Measurements from ENCODE around the gene ANAPC7.
"Not testable (repeated sequence)": the region's sequence is repeated elsewhere in the genome, so short reads cannot be mapped to it uniquely, and the experiment has no call there.

The ANAPC7 gene

DNA sequence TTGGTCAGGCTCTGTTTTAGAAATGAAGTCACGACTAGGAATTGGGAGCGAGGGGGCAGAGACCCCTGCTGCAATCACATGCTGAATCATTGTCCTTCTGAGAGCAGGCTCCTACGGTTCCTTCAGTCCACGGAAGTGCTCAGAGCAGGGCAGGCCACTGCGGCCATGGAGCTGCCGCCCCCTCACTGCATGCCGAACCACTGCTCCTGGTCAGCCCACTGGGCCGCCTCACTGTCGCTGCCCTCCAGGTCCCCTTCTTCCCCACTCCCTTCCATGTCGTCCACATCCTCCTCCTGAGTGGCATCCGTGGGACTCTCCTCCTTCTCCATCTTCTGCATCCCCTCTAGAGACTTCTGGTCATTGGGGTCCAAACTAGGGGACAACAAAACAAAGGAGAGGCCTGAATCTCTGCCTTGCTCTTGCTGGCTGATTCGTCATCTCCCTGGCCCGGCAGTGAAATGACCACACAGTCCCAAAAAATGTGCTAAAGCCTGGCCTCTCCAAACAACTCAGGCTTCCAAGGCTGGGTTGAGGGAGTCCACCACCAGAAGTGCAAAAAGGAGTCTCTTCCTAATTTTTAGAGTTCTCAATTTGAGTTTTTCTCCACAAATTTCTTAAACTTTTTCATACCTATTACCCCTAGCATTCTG, 29.4 kb downstream of the ANAPC7 start:
- DNase-seq: no peak

DNA sequence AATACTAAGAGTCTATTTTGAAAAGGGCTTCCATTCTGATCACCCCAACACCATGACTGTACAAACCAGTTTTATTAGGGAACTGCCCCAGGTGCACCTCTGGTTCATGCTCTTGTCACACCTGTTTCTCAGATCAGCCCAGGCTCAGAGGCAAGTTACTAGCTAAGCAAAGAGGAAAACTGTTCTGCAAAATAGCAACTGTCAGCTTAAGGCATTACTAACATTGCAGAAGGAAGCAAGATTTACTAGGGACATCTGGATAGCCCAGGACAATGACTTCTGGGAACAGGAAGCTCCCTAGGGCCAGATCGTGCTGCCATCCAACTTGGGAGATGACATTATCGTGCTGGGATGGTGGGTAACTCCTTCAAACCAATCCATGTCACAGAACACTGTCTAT, 30.1 kb downstream of the ANAPC7 start:
- DNase-seq: no peak

- no peak for DNase-seq
These were observed 30.5 kb downstream of the ANAPC7 start for GRCh38 chr12:110373025-110373424.

- no peak for DNase-seq
These were observed 31.5 kb downstream of the ANAPC7 start for GRCh38 chr12:110372056-110372425.

GRCh38 chr12:110371408-110372055, 32.0 kb downstream of the ANAPC7 start:
- no peak for DNase-seq

- DNase-seq: no peak
These were observed 32.7 kb downstream of the ANAPC7 start for GRCh38 chr12:110370732-110371231.

DNA sequence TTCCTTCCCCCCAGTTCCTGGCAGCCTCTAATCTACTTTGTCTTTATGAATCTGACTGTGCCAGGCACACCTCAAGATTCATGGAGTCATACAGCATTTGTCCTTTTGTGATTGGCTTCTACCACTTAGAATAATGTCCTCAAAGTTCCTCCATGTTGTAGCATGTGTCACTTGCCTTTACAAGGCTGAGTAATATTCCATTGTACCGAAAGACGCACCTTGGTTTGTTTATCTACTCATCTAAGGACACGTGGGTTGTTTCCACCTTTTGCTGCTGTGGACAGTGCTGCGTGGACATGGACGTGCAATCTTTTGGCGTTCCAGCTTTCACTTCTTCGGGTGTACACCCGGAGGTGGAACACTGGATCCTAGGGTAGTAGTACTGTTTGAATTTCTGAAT, 33.5 kb downstream of the ANAPC7 start:
- DNase-seq: no peak

DNA sequence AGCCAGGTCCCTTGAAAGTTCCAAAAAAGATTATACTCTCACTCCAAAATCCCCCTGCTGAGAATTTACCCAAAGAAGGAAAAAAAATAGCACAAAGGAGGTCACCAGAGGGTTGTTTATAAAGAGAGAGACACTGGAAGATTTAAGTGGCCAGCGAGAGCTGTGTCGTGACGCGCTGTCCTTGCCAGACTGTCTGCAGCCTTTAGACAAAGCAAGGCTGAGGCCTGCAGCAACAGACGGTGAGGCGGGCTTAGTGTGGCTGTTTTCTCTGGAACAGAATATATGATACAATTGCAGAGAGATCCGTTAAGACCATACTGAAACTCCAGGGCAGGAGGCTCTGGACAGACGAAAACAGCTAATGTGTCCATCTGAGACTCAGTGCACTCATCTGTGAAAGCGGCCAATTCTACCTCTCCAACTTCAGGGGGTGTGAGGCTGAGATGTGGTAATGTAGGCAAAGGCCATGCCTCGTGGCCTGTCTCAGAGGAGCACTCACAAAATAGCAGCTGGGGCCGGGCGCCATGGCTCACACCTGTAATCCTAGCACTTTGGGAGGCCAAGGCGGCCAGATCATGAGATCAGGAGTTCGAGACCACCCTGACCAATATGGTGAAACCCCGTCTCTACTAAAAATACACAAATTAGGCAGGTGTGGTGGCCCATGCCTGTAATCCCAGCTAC, 36.2 kb downstream of the ANAPC7 start:
- DNase-seq: no peak

DNA sequence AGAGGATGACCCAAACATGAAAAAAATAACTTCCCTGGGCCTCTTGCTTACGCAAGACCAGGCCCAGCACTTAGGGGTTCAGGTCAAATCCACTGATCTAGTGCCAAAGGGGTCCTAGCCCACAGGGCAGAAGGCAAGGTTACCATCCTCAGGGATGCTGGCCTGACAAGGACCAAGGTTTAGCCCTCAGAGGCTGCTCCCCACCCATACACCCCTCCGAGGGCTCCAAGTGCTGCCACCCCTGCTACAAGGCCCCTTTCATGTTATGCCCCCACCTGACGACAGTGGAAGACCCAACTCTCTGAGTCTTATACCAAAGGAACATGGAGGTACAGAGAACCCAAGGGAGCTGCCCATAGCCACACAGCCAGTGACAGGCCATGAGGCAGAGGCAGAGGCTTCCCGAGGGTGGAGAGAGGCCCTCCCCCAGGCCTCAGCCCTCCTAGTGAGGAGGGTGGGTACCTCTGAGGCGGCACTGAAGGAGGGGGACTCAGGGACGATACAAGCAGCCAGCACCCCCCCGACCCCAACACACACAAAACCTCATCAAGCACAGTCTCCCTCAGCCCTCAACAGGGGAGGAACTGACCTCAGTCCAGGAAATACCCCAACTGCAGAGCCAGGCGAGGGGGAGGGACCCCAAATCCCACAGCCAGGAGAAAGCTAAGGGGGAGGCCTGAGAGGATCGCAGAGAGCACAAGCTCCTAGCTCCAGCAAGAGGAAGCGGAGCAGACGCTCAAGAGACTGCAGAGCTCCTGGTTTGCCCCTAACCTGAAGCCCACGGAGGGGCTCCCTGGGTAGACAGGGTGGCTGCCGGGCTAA, 37.0 kb downstream of the ANAPC7 start:
- no peak for DNase-seq

DNA sequence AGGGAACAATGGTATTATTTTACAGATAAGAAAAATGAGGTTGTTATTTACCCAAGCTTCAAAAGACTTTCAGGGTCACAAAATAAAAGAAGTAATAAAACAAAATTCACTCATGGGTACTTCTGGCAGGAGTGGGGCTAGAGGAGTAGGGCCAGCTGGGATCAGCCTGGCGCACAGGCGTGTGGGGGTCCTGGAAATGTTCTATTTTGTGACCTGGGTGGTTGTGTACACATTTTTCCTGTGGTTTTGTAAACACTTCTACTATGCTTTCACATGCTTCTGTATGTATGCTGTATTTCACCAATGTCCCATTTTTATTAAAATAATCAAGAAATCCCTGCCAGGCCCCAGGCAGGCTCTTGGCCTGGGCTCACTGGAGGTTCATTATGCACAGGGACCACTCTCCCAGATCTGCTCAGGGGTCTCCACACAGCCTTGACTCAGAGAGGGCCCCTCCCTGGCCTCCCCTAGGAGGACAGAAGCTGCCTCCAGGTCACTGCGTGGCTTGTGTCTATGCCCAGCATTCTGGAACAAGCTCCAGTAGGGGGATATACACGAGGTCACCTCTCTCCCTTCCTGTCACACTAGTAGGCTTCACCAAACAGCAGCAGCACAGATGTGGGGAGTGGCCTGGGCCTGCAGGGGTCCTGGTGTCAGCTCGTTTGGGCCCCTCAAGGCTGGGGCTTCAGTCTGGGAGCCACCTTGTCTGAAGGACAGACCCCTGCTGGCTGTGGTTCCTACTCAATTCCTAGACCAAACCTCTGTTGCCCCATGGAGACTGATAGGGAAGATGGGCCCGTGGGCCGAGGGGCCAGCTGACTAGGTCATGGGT, 37.8 kb downstream of the ANAPC7 start:
- DNase-seq: no peak

DNA sequence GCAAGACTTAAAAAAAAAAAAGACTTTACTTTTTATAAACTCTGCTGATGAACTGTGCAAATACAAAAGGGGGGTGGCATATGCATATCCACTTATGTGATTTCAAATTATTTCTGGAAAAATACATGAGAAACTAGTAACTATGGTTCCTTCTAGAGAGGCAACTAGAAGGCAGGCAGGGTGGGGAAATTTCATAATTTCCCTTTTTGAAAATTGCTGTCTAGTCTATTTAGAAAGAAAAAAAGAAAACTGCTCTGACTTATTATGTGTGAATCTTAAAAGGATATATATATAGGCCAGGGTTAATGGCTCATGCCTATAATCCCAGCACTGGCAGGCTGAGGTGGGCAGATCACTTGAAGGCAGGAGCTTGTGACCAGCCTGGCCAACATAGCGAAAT, 42.3 kb downstream of the ANAPC7 start:
- no peak for DNase-seq

DNA sequence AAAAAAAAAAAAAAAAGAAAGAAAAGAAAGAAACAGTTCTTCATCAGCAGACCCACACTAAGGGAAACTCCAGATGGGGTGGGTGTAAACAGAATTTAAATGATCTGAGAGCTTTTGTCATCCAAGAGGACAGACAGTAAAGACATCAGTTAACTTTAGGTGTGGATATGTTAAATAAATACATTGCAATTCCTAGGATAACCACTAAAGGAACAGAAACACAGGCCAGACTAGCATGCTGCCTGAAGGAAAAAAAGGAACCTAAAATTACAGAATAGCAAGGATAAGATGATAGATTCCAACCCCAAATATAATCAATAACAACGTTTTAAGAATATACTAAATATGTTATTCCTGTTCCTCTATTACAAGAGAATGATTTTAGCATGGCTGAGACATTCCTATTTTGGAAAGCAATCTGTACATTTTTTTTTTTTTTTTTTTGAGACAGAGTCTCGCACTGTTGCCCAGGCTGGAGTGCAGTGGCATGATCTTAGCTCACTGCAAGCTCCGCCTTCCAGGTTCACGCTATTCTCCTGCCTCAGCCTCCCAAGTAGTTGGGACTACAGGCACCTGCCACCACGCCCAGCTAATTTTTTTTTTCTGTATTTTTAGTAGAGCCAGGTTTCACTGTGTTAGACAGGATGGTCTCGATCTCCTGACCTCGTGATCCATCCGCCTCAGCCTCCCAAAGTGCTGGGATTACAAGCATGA, 45.0 kb downstream of the ANAPC7 start:
- not testable (repeated sequence) for DNase-seq

DNA sequence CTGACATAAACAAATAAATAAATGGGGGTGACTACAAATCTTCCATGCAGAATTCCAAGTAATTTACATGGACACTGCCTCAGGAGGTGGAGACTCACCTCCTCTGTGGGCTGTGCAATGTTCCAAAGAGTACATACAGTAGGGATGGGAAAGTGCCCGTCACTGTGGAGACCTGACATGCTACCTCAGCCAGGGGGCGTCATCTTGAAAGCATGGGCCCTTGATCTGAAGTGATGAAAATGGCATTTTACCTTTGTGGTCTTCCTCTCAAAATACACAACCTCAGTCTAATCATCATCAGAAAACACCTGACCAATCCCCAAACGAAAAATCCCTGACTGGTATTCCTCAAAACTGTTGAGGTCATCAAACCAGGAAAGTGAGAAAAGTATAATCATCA, 48.4 kb downstream of the ANAPC7 start:
- no peak for DNase-seq

GRCh38 chr12:110354172-110354780, 49.2 kb downstream of the ANAPC7 start:
- DNase-seq: no peak

DNA sequence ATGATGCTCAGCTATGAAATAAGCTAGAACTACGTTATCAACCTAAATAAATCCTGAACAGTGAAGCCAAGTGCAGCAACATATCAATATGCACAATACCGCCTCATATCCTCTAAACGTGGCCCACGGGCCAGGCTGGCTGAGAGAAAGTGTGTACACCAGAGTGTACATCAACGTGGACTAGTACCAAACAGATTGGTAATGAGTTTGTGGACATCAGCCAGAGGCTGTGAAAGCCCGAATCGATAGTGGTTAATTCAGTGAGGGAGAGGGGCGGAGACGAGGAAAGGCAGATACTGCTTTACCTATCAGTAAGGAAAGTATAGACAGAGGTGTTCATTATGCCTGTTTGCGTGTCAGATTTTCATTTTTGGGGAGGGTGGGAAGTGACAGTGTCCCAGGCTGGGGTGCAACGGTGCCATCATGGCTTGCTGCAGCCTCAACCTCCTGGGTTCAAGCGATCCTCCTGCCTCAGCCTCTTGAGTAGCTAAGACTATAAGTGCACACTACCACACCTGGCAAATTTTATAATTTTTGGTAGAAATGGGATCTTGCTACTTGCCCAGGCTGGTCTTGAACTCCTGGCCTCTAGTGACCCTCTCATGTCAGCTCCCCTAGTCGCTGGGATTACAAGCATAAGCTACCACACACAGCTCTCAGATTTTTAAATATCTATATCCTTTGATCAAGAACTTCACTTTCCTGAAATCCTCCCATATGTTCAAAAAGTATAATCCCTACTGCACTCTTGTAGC, 50.1 kb downstream of the ANAPC7 start:
- no peak for DNase-seq

DNA sequence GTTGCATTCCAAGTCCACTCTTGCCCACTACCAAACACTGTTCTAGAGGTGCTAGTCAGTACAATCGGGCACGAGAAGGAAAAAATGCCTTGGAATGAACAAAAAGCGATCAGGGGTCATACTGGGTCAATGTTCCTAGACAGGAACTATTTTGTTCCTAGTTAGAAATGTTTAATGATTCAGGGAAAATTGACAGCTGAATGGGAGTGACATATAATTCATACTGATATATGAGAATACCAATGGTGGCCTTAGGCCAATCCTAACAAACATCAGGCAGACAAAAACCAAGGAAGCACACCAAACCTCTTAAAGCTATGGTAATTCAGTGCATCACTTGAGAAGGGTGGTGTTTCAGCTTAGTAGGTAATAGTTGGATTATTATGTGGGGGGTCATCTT, 51.1 kb downstream of the ANAPC7 start:
- no peak for DNase-seq

GRCh38 chr12:110351119-110351518, 52.4 kb downstream of the ANAPC7 start:
- DNase-seq: no peak

GRCh38 chr12:110349514-110350151, 53.9 kb downstream of the ANAPC7 start:
- DNase-seq: peak; percentile 40

DNA sequence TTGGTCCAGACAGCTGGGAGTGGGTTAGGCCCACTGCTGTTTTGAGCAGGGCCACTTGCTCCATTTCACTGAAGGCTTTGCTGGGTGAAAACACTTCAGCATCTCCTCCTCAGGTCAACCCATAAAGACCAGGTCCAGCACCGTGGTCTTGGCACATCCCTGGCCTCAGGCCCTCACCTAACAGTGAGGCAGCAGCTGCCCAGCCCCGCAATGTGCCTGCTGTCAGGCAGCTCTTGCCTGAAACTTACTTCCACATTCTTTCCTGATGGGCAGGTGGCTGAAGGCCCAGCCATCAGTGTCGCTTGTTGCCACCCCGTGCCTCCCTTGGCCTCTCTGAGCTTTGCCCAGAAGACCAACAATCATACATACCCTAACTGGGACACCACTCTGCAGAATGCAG, 54.4 kb downstream of the ANAPC7 start:
- DNase-seq: no peak
